GM21360 (cell line): ENCODE data around the gene BLTP3A.

Experiments
- ATAC-seq: cut with Tn5 transposase; IDR thresholded peaks from one replicate; pipeline ENCODE4 v1.9.1; 2021; ENCODE audit warnings: mild to moderate bottlenecking, moderate library complexity; ENCODE audit not compliant: unreplicated experiment

The BLTP3A gene

GRCh38 chr6:34819571-34820480 is 27.9 kb downstream of the BLTP3A start:
- ATAC-seq, result no peak

GRCh38 chr6:34829137-34829536 is 37.3 kb downstream of the BLTP3A start:
- no peak for ATAC-seq

GRCh38 chr6:34832942-34833341 is 41.1 kb downstream of the BLTP3A start:
- ATAC-seq, result no peak

- ATAC-seq, result no peak
These were observed 43.1 kb downstream of the BLTP3A start for GRCh38 chr6:34834789-34835518.

GRCh38 chr6:34836008-34836407 is 44.1 kb downstream of the BLTP3A start:
- no peak for ATAC-seq

- no peak for ATAC-seq
These were observed 44.6 kb downstream of the BLTP3A start for GRCh38 chr6:34836451-34836850.

- no peak for ATAC-seq
These were observed 45.6 kb downstream of the BLTP3A start for GRCh38 chr6:34837528-34837927.

GRCh38 chr6:34839666-34840352 is 47.9 kb downstream of the BLTP3A start:
- ATAC-seq, result no peak
